CD4-positive, CD25-positive, alpha-beta regulatory T cell (primary cell): ENCODE results near the gene EFTUD2. TPM values are rescaled to one million over a fixed set of nuclear protein-coding genes. Genes with fewer than 3 reads are reported as not detected.

Experiments
- ATAC-seq, 2 donors: fragments of 150-1000 bp; cut with Tn5 transposase; one replicate each; pipeline ENCODE4 v1.10.0; 2021; ENCODE audit warnings: low read depth in 2 of 2, moderate number of reproducible peaks in 2 of 2, moderate library complexity in 1 of 2
- DNase-seq, 3 donors: peaks; one replicate each; pipeline versions ENCODE4 v3.0.0 to v3.0.0-alpha.2; 2012 to 2022; ENCODE audit warnings: mixed read lengths in 1 of 3
- H3K27ac ChIP-seq: one replicate; pipeline ENCODE4 v1.7.0; 2013; ENCODE audit warnings: mild to moderate bottlenecking, low read length; ENCODE audit not compliant: insufficient read depth, poor library complexity, severe bottlenecking
- H3K27me3 ChIP-seq: one replicate; pipeline ENCODE4 v1.7.0; 2013; ENCODE audit warnings: low read length; ENCODE audit not compliant: control insufficient read depth, insufficient read depth
- H3K36me3 ChIP-seq: one replicate; pipeline ENCODE4 v1.7.0; 2013; ENCODE audit warnings: mild to moderate bottlenecking, low read length, moderate library complexity; ENCODE audit not compliant: control insufficient read depth, insufficient read depth
- H3K4me1 ChIP-seq: 2 replicates; pipeline ENCODE4 v1.7.0; 2013; ENCODE audit warnings: mild to moderate bottlenecking, low read length; ENCODE audit not compliant: insufficient read depth, control insufficient read depth, poor library complexity, severe bottlenecking
- H3K4me3 ChIP-seq: one replicate; pipeline ENCODE4 v1.7.0; 2013; ENCODE audit warnings: low read depth, mild to moderate bottlenecking, low read length, moderate library complexity
- H3K9me3 ChIP-seq, 2 experiments: 1 replicate in 1 of 2; 2 replicates in 1 of 2; pipeline ENCODE4 v1.7.0; 2013; ENCODE audit warnings: low read length in 2 of 2, mild to moderate bottlenecking in 1 of 2, moderate library complexity in 1 of 2; ENCODE audit not compliant: control insufficient read depth in 2 of 2
- H3K27ac Mint-ChIP-seq, 3 donors: one replicate each; pipeline ENCODE4 v1.8.0; 2020 to 2022; ENCODE audit warnings: mild to moderate bottlenecking in 3 of 3, mixed read lengths in 3 of 3, moderate library complexity in 2 of 3
- H3K27me3 Mint-ChIP-seq: one replicate; pipeline ENCODE4 v1.8.0; 2022; ENCODE audit warnings: mild to moderate bottlenecking, mixed read lengths
- H3K36me3 Mint-ChIP-seq: one replicate; pipeline ENCODE4 v1.8.0; 2020; ENCODE audit warnings: mixed read lengths
- H3K4me1 Mint-ChIP-seq, 4 donors: one replicate each; pipeline ENCODE4 v1.8.0; 2020 to 2022; ENCODE audit warnings: mixed read lengths in 4 of 4, mild to moderate bottlenecking in 1 of 4
- H3K4me3 Mint-ChIP-seq, 4 donors: one replicate each; pipeline ENCODE4 v1.8.0; 2020 to 2022; ENCODE audit warnings: mild to moderate bottlenecking in 4 of 4, mixed read lengths in 4 of 4, moderate library complexity in 3 of 4
- H3K9me3 Mint-ChIP-seq, 7 donors: one replicate each; pipeline ENCODE4 v1.8.0; 2020 to 2022; ENCODE audit warnings: mixed read lengths in 7 of 7, mild to moderate bottlenecking in 3 of 7, moderate library complexity in 2 of 7
- polyA plus RNA-seq, 4 donors: library from polyadenylated mRNA; unstranded; fragments of 300-500 nt; fragmentation: Illumina TruSeq; gene quantifications; one replicate each; pipeline ENCODE4 v1.2.3, GENCODE V29; 2021
- total RNA-seq: library from RNA; stranded (reverse); gene quantifications from one replicate; pipeline ENCODE4 v1.2.3, GENCODE V29; 2022

The EFTUD2 gene
- total and polyA plus RNA-seq, 5 donors from 2014 or later, result 58.8 to 111 (median 79.3) TPM

GRCh38 chr17:44912763-44913544 is 13.7 kb upstream of the EFTUD2 start:
- Mint-ChIP-seq H3K36me3 (no peaks in the 10 kb centered on the region), H3K27ac (peak overlapping the region in 1 of 3 donors; percentile 5), H3K4me1 (peaks cover 0 to 16% (median 9%) of the 10 kb centered on the region in 4 donors), H3K4me3 (peak overlapping the region in 2 of 4 donors; percentile 9 to 78), H3K9me3 (no peaks in the 10 kb centered on the region), H3K27me3 (peaks cover 31% of the 10 kb centered on the region)
- no peak overlapping the region for H3K4me3 ChIP-seq
- H3K27ac ChIP-seq, result no peak overlapping the region
- peaks cover 7% of the 10 kb centered on the region for H3K4me1 ChIP-seq
- no peaks in the 10 kb centered on the region for H3K9me3 ChIP-seq
- peaks cover 3% of the 10 kb centered on the region for H3K27me3 ChIP-seq
- ATAC-seq (no peak), DNase-seq (no peak)
- no peaks in the 10 kb centered on the region for H3K36me3 ChIP-seq

- H3K4me1 ChIP-seq, result peaks cover 7% of the 10 kb centered on the region
- H3K9me3 Mint-ChIP-seq, result no peaks in the 10 kb centered on the region
- no peak overlapping the region for H3K4me3 ChIP-seq
- H3K4me1 Mint-ChIP-seq, result peaks cover 0 to 16% (median 9%) of the 10 kb centered on the region in 4 donors
- ATAC-seq (peak; percentile 58 to 60), DNase-seq (peak; percentile 33 to 61 (median 41))
- H3K4me3 Mint-ChIP-seq, result peak overlapping the region in 3 of 4 donors; percentile 58 to 72 (median 72)
- H3K27me3 ChIP-seq, result peaks cover 3% of the 10 kb centered on the region
- H3K27me3 Mint-ChIP-seq, result peaks cover 32% of the 10 kb centered on the region
- H3K27ac Mint-ChIP-seq, result no peak overlapping the region
- H3K27ac ChIP-seq, result no peak overlapping the region
- H3K36me3 Mint-ChIP-seq, result no peaks in the 10 kb centered on the region
- no peaks in the 10 kb centered on the region for H3K36me3 ChIP-seq
- H3K9me3 ChIP-seq, result no peaks in the 10 kb centered on the region
These were observed 12.1 kb upstream of the EFTUD2 start for GRCh38 chr17:44911133-44912001.

GRCh38 chr17:44910231-44911106 is 11.2 kb upstream of the EFTUD2 start:
- no peaks in the 10 kb centered on the region for H3K36me3 ChIP-seq
- H3K27ac Mint-ChIP-seq, result no peak overlapping the region

GRCh38 chr17:44909681-44910144 is 10.5 kb upstream of the EFTUD2 start:
- Histone ChIP-seq H3K4me1 (peaks cover 7% of the 10 kb centered on the region), H3K36me3 (no peaks in the 10 kb centered on the region), H3K4me3 (no peak overlapping the region), H3K27ac (no peak overlapping the region), H3K9me3 (no peaks in the 10 kb centered on the region), H3K27me3 (peaks cover 3% of the 10 kb centered on the region)
- Mint-ChIP-seq H3K27ac (no peak overlapping the region), H3K4me1 (peaks cover 0 to 16% (median 9%) of the 10 kb centered on the region in 4 donors), H3K36me3 (no peaks in the 10 kb centered on the region), H3K27me3 (peaks cover 34% of the 10 kb centered on the region), H3K4me3 (no peak overlapping the region), H3K9me3 (no peaks in the 10 kb centered on the region)
- ATAC-seq (no peak), DNase-seq (no peak)

More at GRCh38 chr17:44910231-44911106, 11.2 kb upstream of the EFTUD2 start:
- H3K9me3 Mint-ChIP-seq, result no peaks in the 10 kb centered on the region
- Histone ChIP-seq H3K9me3 (no peaks in the 10 kb centered on the region), H3K27ac (no peak overlapping the region), H3K27me3 (peaks cover 3% of the 10 kb centered on the region), H3K4me3 (no peak overlapping the region), H3K4me1 (peaks cover 7% of the 10 kb centered on the region)
- peaks cover 30% of the 10 kb centered on the region for H3K27me3 Mint-ChIP-seq
- no peaks in the 10 kb centered on the region for H3K36me3 Mint-ChIP-seq
- peaks cover 0 to 16% (median 9%) of the 10 kb centered on the region in 4 donors for H3K4me1 Mint-ChIP-seq
- ATAC-seq (no peak), DNase-seq (no peak)
- H3K4me3 Mint-ChIP-seq, result peak overlapping the region in 2 of 4 donors; percentile 58 to 72

GRCh38 chr17:44908761-44909326 is 9.6 kb upstream of the EFTUD2 start:
- DNase-seq (no peak), ATAC-seq (no peak)
- Mint-ChIP-seq H3K9me3 (no peaks in the 10 kb centered on the region), H3K27ac (peak overlapping the region in 1 of 3 donors; percentile 93), H3K27me3 (peaks cover 34% of the 10 kb centered on the region), H3K36me3 (no peaks in the 10 kb centered on the region), H3K4me3 (no peak overlapping the region), H3K4me1 (peaks cover 0 to 15% (median 8%) of the 10 kb centered on the region in 4 donors)
- Histone ChIP-seq H3K4me3 (no peak overlapping the region), H3K4me1 (peaks cover 7% of the 10 kb centered on the region), H3K27me3 (peaks cover 3% of the 10 kb centered on the region), H3K36me3 (no peaks in the 10 kb centered on the region), H3K27ac (no peak overlapping the region), H3K9me3 (no peaks in the 10 kb centered on the region)

GRCh38 chr17:44907729-44908470 is 8.7 kb upstream of the EFTUD2 start:
- Mint-ChIP-seq H3K27ac (no peak overlapping the region), H3K27me3 (peaks cover 27% of the 10 kb centered on the region), H3K4me3 (no peak overlapping the region), H3K9me3 (no peaks in the 10 kb centered on the region), H3K4me1 (peaks cover 0 to 7% (median 4%) of the 10 kb centered on the region in 4 donors), H3K36me3 (no peaks in the 10 kb centered on the region)
- ATAC-seq (no peak), DNase-seq (no peak)
- Histone ChIP-seq H3K4me3 (no peak overlapping the region), H3K4me1 (peaks cover 7% of the 10 kb centered on the region), H3K36me3 (no peaks in the 10 kb centered on the region), H3K9me3 (no peaks in the 10 kb centered on the region), H3K27me3 (peaks cover 3% of the 10 kb centered on the region), H3K27ac (no peak overlapping the region)
